Endothelial cell of umbilical vein (primary cell): ENCODE results near the gene TOB1. TPM values are rescaled to one million over a fixed set of nuclear protein-coding genes. Genes with fewer than 3 reads are reported as not detected.

ENCODE experiments used
- BruUV-seq: library from RNA; stranded (reverse); fragments of 400-500 nt; replicated peaks from 2 replicates; lab custom pipeline; 2021; lab: Mats Ljungman, UMichigan
- CTCF ChIA-PET: fragments of 300-600, 350-600 bp; sonication (Branson Sonifier 250); formaldehyde crosslinking; loops from one replicate; lab custom pipeline; 2021; ENCODE audit warnings: antibody characterized with exemption, inconsistent platforms; lab: Charles Lee
- POLR2A ChIA-PET: fragments of 300-600, 350-600 bp; sonication (Branson Sonifier 250); formaldehyde crosslinking; loops from one replicate; lab custom pipeline; 2021; ENCODE audit warnings: antibody characterized with exemption, inconsistent platforms; lab: Charles Lee
- DNase-seq: peaks from one replicate; pipeline ENCODE4 v3.0.0-alpha.2; 2011; ENCODE audit warnings: low read depth, low spot score
- FAIRE-seq: peaks from 2 replicates; lab custom pipeline; 2011; peaks lifted over from hg19 to GRCh38; lab: Jason Lieb, UNC
- H2AFZ ChIP-seq: 2 replicates; pipeline ENCODE4 v1.6.0; 2012; ENCODE audit warnings: low read depth, low read length, control low read depth, inconsistent platforms
- H3K27ac ChIP-seq: 2 replicates; pipeline ENCODE4 v1.5.1; 2011; ENCODE audit warnings: low read depth, mild to moderate bottlenecking, control low read depth, low read length, moderate library complexity; ENCODE audit not compliant: insufficient read depth
- H3K27me3 ChIP-seq, 2 experiments: 2 replicates each; pipeline versions ENCODE4 v1.6.0 to v1.6.1; 2011; ENCODE audit warnings: low read length in 2 of 2, mixed read lengths in 1 of 2; ENCODE audit not compliant: control insufficient read depth in 2 of 2, insufficient read depth in 2 of 2
- H3K36me3 ChIP-seq, 2 experiments: 2 replicates in 1 of 2; 3 replicates in 1 of 2; pipeline ENCODE4 v1.5.1; 2011; ENCODE audit warnings: low read length in 2 of 2, mild to moderate bottlenecking in 1 of 2, moderate library complexity in 1 of 2; ENCODE audit not compliant: control insufficient read depth in 2 of 2, insufficient read depth in 2 of 2; ENCODE audit errors: extremely low read depth in 1 of 2
- H3K4me1 ChIP-seq: 3 replicates; pipeline ENCODE4 v1.5.1; 2011; ENCODE audit warnings: mild to moderate bottlenecking, low read length; ENCODE audit not compliant: control insufficient read depth, insufficient read depth; ENCODE audit errors: extremely low read depth
- H3K4me2 ChIP-seq: 2 replicates; pipeline ENCODE4 v1.6.1; 2011; ENCODE audit warnings: low read length, control low read depth, mixed read lengths; ENCODE audit not compliant: insufficient read depth
- H3K4me3 ChIP-seq, 3 experiments: fragments of 200-600 bp in 1 of 3; sonication (generic), shearing (Covaris generic) in 1 of 3; replicated peaks in 1 of 3; 2 replicates each; pipeline ENCODE4 v1.5.1; 2011 to 2016; ENCODE audit warnings: control low read depth in 3 of 3, low read length in 3 of 3, mild to moderate bottlenecking in 2 of 3, inconsistent platforms in 1 of 3, low read depth in 1 of 3, moderate library complexity in 1 of 3; ENCODE audit not compliant: insufficient read depth in 1 of 3
- H3K79me2 ChIP-seq: 2 replicates; pipeline ENCODE4 v1.6.0; 2012; ENCODE audit warnings: low read length, inconsistent platforms; ENCODE audit not compliant: control insufficient read depth, insufficient read depth
- H3K9ac ChIP-seq: replicated peaks from 2 replicates; pipeline ENCODE3; 2011; ENCODE audit warnings: low read length, control low read depth; ENCODE audit not compliant: insufficient read depth; ENCODE audit errors: extremely low read depth
- H3K9me1 ChIP-seq: replicated peaks from 3 replicates; pipeline ENCODE4 v1.6.0; 2011; ENCODE audit warnings: mild to moderate bottlenecking, low read length; ENCODE audit not compliant: control insufficient read depth, insufficient read depth; ENCODE audit errors: extremely low read depth
- H3K9me3 ChIP-seq: replicated peaks from 2 replicates; pipeline ENCODE4 v1.5.1; 2012; ENCODE audit warnings: low read length, inconsistent platforms; ENCODE audit not compliant: control insufficient read depth, insufficient read depth
- H4K20me1 ChIP-seq: replicated peaks from 2 replicates; pipeline ENCODE3; 2011; ENCODE audit warnings: mild to moderate bottlenecking, low read length; ENCODE audit not compliant: control insufficient read depth, insufficient read depth; ENCODE audit errors: extremely low read depth
- EZH2 ChIP-seq: IDR thresholded peaks from 2 replicates; pipeline ENCODE4 v1.6.1; 2012; ENCODE audit warnings: borderline replicate concordance, low read depth, mild to moderate bottlenecking, moderate library complexity, low read length, inconsistent platforms; ENCODE audit not compliant: severe bottlenecking
- FOS ChIP-seq: IDR thresholded peaks from 2 replicates; pipeline ENCODE4 v1.6.1; 2011; ENCODE audit warnings: mild to moderate bottlenecking, low read length, moderate library complexity, borderline replicate concordance; ENCODE audit not compliant: insufficient read depth
- GATA2 ChIP-seq: IDR thresholded peaks from 2 replicates; pipeline ENCODE4 v1.7.0; 2011; ENCODE audit warnings: low read depth, mild to moderate bottlenecking, moderate library complexity, mixed read lengths, low read length; ENCODE audit not compliant: insufficient read length, insufficient read depth
- JUN ChIP-seq: IDR thresholded peaks from 2 replicates; pipeline ENCODE4 v1.6.1; 2011; ENCODE audit warnings: borderline replicate concordance, low read depth; ENCODE audit not compliant: insufficient read length, insufficient read depth
- MYC ChIP-seq: IDR thresholded peaks from one replicate; pipeline ENCODE4 v1.6.1; 2011; ENCODE audit warnings: mild to moderate bottlenecking, low read depth, low read length
- POLR2A ChIP-seq: IDR thresholded peaks from 2 replicates; pipeline ENCODE4 v1.6.1; 2012; ENCODE audit warnings: low read depth, mild to moderate bottlenecking, control low read depth, low read length
- POLR2AphosphoS5 ChIP-seq: IDR thresholded peaks from 2 replicates; pipeline ENCODE4 v1.6.1; 2012; ENCODE audit warnings: low read depth, mild to moderate bottlenecking, control low read depth, low read length, moderate library complexity; ENCODE audit not compliant: insufficient read depth
- dilution Hi-C: fragments of 300-500 bp; cut with MboI; formaldehyde crosslinking; loops from one replicate; pipeline ENCODE4 v1.15.0; 2019; ENCODE audit warnings: low sequenced_read_pairs; ENCODE audit not compliant: extremely low pct_ligation_motif_present
- intact Hi-C: fragments of 100-400 bp; cut with micrococcal nuclease; formaldehyde crosslinking; loops from one replicate; pipeline ENCODE4 v1.10.0; 2022
- polyA plus RNA-seq, 4 experiments: library from polyadenylated mRNA; depleted of rRNA in 3 of 4; stranded (reverse) in 3 of 4; unstranded in 1 of 4; fragments of >200 nt; gene quantifications; 2 replicates each; pipeline versions ENCODE4 v1.2.1 to v1.2.3, GENCODE V29; 2011 to 2012; ENCODE audit warnings: missing spikeins in 1 of 4
- total RNA-seq: library from RNA; stranded (reverse); gene quantifications from 2 replicates; pipeline ENCODE4 v1.2.3, GENCODE V29; 2021
- TF ChIP-seq, protein P1 (sequence below), 2 donors: IDR thresholded peaks; 1 replicate in 1 of 2; 2 replicates in 1 of 2; pipeline ENCODE4 v1.5.1; 2011; ENCODE audit warnings: low read length in 2 of 2, mild to moderate bottlenecking in 2 of 2, moderate library complexity in 2 of 2, control low read depth in 1 of 2, inconsistent platforms in 1 of 2, low read depth in 1 of 2; ENCODE audit not compliant: insufficient read depth in 1 of 2; ENCODE audit errors: extremely low read depth in 1 of 2
- TF ChIP-seq, protein P2 (sequence below): IDR thresholded peaks from 2 replicates; pipeline ENCODE4 v1.6.1; 2011; ENCODE audit not compliant: insufficient read depth, insufficient read length

TOB1 gene
- total and polyA plus RNA-seq, 2 donors (not counting 3 experiments of a cell fraction or from before 2014, with no cell fraction given): 3.3 to 12.9 TPM

GRCh38 chr17:50856431-50856830, 9.7 kb downstream of the TOB1 start:
- Histone ChIP-seq H3K27ac (no peak overlapping the region), H3K9me1 (no peaks in the 10 kb centered on the region), H3K36me3 (no peaks in the 10 kb centered on the region), H3K27me3 (peaks cover 7 to 16% of the 10 kb centered on the region in 2 experiments), H4K20me1 (no peaks in the 10 kb centered on the region), H3K4me1 (peaks cover 10% of the 10 kb centered on the region), H3K9ac (no peak overlapping the region), H3K4me2 (no peak overlapping the region), H3K4me3 (no peak overlapping the region), H3K79me2 (no peaks in the 10 kb centered on the region), H3K9me3 (no peaks in the 10 kb centered on the region), H2AFZ (no peak overlapping the region)
- FAIRE-seq (no peak), DNase-seq (no peak)
- intact Hi-C loops: no loop called here
- BruUV-seq: no TSS peak
- no peak for TF ChIP-seq MYC
- TF ChIP-seq, protein P1, sequence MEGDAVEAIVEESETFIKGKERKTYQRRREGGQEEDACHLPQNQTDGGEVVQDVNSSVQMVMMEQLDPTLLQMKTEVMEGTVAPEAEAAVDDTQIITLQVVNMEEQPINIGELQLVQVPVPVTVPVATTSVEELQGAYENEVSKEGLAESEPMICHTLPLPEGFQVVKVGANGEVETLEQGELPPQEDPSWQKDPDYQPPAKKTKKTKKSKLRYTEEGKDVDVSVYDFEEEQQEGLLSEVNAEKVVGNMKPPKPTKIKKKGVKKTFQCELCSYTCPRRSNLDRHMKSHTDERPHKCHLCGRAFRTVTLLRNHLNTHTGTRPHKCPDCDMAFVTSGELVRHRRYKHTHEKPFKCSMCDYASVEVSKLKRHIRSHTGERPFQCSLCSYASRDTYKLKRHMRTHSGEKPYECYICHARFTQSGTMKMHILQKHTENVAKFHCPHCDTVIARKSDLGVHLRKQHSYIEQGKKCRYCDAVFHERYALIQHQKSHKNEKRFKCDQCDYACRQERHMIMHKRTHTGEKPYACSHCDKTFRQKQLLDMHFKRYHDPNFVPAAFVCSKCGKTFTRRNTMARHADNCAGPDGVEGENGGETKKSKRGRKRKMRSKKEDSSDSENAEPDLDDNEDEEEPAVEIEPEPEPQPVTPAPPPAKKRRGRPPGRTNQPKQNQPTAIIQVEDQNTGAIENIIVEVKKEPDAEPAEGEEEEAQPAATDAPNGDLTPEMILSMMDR (IDR thresholded peaks at IDR 0.05; ENCODE audit: extremely low read depth in 1 of 2, insufficient read depth in 1 of 2, low read depth in 1 of 2, low read length in 2 of 2): no peak
- TF ChIP-seq FOS: no peak
- TF ChIP-seq GATA2: no peak
- TF ChIP-seq EZH2: no peak
- TF ChIP-seq POLR2AphosphoS5: no peak
- no peak for TF ChIP-seq POLR2A
- TF ChIP-seq, protein P2, sequence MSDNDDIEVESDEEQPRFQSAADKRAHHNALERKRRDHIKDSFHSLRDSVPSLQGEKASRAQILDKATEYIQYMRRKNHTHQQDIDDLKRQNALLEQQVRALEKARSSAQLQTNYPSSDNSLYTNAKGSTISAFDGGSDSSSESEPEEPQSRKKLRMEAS: no peak
- TF ChIP-seq JUN: no peak
- POLR2A ChIA-PET: interaction anchor here (6.1 kb wide), 1 partner anchor 10 kb away, joined by 67 read pairs; the partner anchor contains the start of gene TOB1
- dilution Hi-C loops: no loop called here
- CTCF ChIA-PET: interaction anchor here (0.7 to 2.2 kb wide), 3 partner anchors 93 to 144 kb away, joined by 3 to 8 read pairs (median 8); no protein-coding TSS in a partner anchor
